Dendritic cell treated with granulocyte-macrophage colony-stimulating factor and Interleukin-4, amounts not matched to agents 40 ng/mL and 50 ng/mL, for 4 days (primary cell): ENCODE data around the gene DMWD.

Source experiments
- H3K27ac Mint-ChIP-seq: one replicate; pipeline ENCODE4 v1.8.0; 2022; ENCODE audit warnings: mild to moderate bottlenecking, mixed read lengths
- H3K27me3 Mint-ChIP-seq: one replicate; pipeline ENCODE4 v1.8.0; 2022; ENCODE audit warnings: mild to moderate bottlenecking, mixed read lengths
- H3K36me3 Mint-ChIP-seq: one replicate; pipeline ENCODE4 v1.8.0; 2022; ENCODE audit warnings: low read depth, mixed read lengths
- H3K4me1 Mint-ChIP-seq: one replicate; pipeline ENCODE4 v1.8.0; 2022; ENCODE audit warnings: low read depth, mixed read lengths
- H3K4me3 Mint-ChIP-seq: one replicate; pipeline ENCODE4 v1.8.0; 2022; ENCODE audit warnings: mild to moderate bottlenecking, moderate library complexity, mixed read lengths
- H3K9me3 Mint-ChIP-seq: one replicate; pipeline ENCODE4 v1.8.0; 2022; ENCODE audit warnings: mixed read lengths
- intact Hi-C: fragments of 100-400 bp; cut with micrococcal nuclease; formaldehyde crosslinking; loops from one replicate; pipeline ENCODE4 v1.15.0; 2022

Gene DMWD

GRCh38 chr19:45792470-45793177 lies at the start of gene DMWD:
Gene DMWD (minus strand): TSS chr19:45792845. CDS start chr19:45792756, 89 bp downstream.
- intact Hi-C loops: no loop called here
- Mint-ChIP-seq H3K27ac (peak within 1 kb of the TSS; percentile 69), H3K4me1 (peaks cover 68% of the 10 kb centered on the region)

DNA sequence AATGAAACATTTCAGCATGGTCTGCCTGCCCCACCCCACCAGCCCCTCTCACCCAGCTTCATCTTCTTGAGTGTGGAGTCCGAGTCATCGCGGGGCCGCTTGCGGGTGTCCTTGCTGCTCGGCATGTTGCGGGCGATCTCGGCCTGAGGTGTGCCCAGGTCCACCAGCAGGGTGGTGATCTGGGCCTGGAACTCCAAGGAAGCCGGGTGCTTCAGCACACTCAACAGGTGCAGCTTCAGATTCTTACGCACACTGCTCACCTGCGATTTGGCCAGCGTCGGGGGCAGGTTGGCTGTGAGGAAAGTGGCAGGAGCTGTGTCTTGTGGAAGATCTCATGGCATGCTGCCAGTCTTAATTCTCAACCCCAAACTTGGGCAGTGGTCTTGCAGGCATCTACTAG lies 49.6 kb upstream of the DMWD start:
- intact Hi-C loops: no loop called here
- H3K27me3 Mint-ChIP-seq: no peaks in the 10 kb centered on the region
- no peak overlapping the region for H3K27ac Mint-ChIP-seq
- peaks cover 98% of the 10 kb centered on the region for H3K36me3 Mint-ChIP-seq
- no peaks in the 10 kb centered on the region for H3K4me1 Mint-ChIP-seq
- no peak overlapping the region for H3K4me3 Mint-ChIP-seq
- H3K9me3 Mint-ChIP-seq: no peaks in the 10 kb centered on the region

More at GRCh38 chr19:45792470-45793177, at the start of gene DMWD:
- Mint-ChIP-seq H3K9me3 (no peaks in the 10 kb centered on the region), H3K27me3 (peaks cover 66% of the 10 kb centered on the region), H3K36me3 (peaks cover 40% of the 10 kb centered on the region), H3K4me3 (peak within 1 kb of the TSS; percentile 85)

GRCh38 chr19:45834970-45835369 lies 42.3 kb upstream of the DMWD start:
- no peaks in the 10 kb centered on the region for H3K27me3 Mint-ChIP-seq
- intact Hi-C loops: no loop called here
- H3K27ac Mint-ChIP-seq: no peak overlapping the region
- H3K9me3 Mint-ChIP-seq: no peaks in the 10 kb centered on the region
- no peak overlapping the region for H3K4me3 Mint-ChIP-seq
- peaks cover 100% of the 10 kb centered on the region for H3K36me3 Mint-ChIP-seq
- H3K4me1 Mint-ChIP-seq: no peaks in the 10 kb centered on the region

DNA sequence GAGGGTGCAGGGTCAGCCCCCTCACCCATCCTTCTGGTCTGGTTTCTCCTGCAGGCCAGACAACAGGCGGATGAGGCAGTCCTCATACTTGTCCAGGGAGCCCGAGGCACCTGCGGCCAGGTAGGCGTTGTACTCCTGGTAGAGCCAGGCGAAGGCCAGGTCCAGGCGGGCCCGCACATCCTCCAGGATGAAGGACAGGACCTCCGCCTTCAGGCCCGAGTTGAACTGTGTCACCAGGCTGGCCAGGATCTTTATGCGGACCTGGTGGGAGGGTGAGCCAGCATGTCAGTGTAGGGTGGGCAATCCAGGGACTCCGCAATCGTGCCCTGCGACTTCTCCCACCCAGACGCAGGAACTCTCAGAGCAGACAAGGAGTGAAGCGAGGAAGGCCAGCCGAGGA lies 36.3 kb upstream of the DMWD start:
- intact Hi-C loops: no loop called here
- Mint-ChIP-seq H3K4me3 (no peak overlapping the region), H3K27me3 (no peaks in the 10 kb centered on the region), H3K27ac (no peak overlapping the region), H3K4me1 (no peaks in the 10 kb centered on the region), H3K9me3 (no peaks in the 10 kb centered on the region), H3K36me3 (peaks cover 100% of the 10 kb centered on the region)

DNA sequence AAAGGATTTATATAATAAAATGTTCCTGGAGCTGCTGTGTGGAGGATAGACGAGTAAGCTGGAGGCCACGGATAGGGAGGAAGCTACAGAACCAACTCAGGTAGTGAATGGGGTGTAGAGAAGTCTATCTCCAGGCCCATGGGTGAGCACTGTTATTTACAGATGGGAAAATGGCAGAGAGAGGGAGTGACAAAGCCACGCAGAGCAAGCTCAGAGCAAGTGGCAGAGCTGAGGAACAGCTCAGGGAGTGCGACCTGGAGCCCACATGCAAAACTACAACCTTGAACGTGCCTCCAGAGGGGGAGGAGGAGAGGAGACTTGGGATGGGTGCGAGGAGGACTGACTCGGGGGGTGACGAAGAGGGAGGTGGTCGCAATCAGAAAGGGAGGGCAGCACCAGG lies 35.9 kb upstream of the DMWD start:
- intact Hi-C loops: no loop called here
- Mint-ChIP-seq H3K36me3 (peaks cover 100% of the 10 kb centered on the region), H3K9me3 (no peaks in the 10 kb centered on the region), H3K27ac (no peak overlapping the region), H3K4me3 (no peak overlapping the region), H3K4me1 (no peaks in the 10 kb centered on the region), H3K27me3 (no peaks in the 10 kb centered on the region)

DNA sequence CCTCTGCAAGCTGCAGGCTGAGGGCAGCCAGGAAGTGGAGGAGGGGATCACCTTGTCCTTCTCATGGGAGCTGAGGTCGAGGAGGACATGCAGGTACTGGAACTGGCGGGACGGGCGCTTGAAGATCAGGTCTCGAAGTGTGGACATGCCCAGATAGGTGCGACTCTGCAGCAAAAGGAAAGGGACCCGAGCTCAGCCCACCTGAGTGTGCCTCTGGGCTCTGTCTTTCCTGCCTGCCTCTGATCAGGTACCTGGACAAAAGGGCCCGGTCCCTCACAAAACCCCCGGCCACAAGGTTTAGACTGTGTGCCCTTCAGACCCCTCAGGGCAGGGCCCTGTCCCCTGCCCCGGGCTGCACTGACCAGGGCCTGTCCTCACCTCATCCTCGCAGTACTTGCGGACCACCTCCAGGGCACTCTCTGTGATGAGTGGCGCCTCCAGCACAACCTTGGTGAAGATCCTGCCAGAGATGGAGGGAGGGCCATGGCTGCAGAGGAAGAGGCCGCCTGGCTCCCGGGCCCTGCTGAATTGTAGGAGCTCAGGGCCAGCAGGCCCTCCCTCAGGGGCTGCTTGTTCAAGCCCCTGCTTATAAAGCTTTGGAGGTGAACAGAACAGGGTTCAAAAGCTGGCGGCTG lies 34.9 kb upstream of the DMWD start:
- Mint-ChIP-seq H3K27me3 (no peaks in the 10 kb centered on the region), H3K36me3 (peaks cover 100% of the 10 kb centered on the region), H3K4me1 (no peaks in the 10 kb centered on the region), H3K4me3 (no peak overlapping the region), H3K27ac (no peak overlapping the region), H3K9me3 (no peaks in the 10 kb centered on the region)
- intact Hi-C loops: no loop called here

DNA sequence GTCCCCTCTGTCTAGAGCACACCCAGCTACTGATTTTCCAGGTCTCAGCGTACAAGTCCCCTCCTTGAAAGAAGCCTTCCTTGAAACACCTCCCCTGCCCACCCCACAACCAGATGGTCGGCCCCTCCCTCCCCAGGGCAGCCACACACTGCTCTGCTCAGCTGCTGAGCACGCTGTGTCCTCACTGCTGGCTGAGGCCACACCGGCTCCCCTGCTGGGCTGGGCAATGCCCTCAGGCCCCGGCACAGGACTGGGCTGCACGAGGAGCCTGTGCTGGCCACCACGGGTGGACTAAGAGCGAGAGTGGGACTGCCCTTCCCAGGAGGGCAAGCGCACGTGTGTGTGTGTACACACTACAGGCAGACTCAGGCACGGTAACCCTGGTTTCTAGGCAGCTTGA lies 34.3 kb upstream of the DMWD start:
- Mint-ChIP-seq H3K27ac (no peak overlapping the region), H3K4me3 (no peak overlapping the region), H3K4me1 (no peaks in the 10 kb centered on the region), H3K36me3 (peaks cover 100% of the 10 kb centered on the region), H3K27me3 (no peaks in the 10 kb centered on the region), H3K9me3 (no peaks in the 10 kb centered on the region)
- intact Hi-C loops: no loop called here

- Mint-ChIP-seq H3K36me3 (peaks cover 100% of the 10 kb centered on the region), H3K4me3 (no peak overlapping the region), H3K9me3 (no peaks in the 10 kb centered on the region), H3K27me3 (no peaks in the 10 kb centered on the region), H3K27ac (no peak overlapping the region), H3K4me1 (no peaks in the 10 kb centered on the region)
- intact Hi-C loops: no loop called here
Observed at GRCh38 chr19:45825917-45826893, 33.6 kb upstream of the DMWD start.

- Mint-ChIP-seq H3K4me1 (no peaks in the 10 kb centered on the region), H3K36me3 (peaks cover 100% of the 10 kb centered on the region)
- intact Hi-C loops: no loop called here
Observed at GRCh38 chr19:45825263-45825605, 32.6 kb upstream of the DMWD start.

DNA sequence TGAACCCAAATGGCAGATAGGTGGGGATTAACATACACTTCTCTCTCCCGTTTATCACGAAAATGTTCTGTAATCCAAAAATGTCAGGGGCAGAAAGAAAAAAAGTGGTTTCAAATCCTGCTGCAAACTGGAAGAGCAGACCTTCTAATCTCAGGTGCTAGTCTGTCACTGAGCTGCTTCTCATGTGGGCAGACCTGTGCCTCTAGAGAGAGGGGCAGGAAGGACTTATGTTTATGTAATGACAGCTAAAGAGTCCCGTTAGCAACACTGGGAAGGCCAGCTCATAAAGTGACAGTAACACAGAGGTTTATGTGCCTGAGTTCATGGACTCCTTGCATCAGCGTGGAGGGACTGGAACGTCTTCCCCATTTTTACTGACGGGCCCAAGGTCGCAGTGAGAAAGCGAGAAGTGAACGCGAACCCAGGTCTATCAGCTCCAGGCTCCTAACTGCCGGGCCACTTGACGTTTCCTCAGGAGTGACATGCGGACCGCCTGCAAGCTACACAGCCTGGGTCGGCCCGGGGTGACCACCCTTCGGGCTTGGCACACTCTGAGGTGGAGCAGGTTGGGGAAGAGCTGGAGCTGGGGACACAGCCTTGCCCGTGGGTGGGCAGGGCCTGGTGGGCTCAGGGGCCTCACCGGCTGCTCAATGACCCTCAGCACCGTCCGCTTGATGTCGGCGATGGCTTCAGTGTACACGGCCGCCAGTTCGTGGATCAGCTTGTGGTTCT lies 32.1 kb upstream of the DMWD start:
- Mint-ChIP-seq H3K27ac (no peak overlapping the region), H3K36me3 (peaks cover 100% of the 10 kb centered on the region), H3K27me3 (no peaks in the 10 kb centered on the region), H3K9me3 (no peaks in the 10 kb centered on the region), H3K4me1 (no peaks in the 10 kb centered on the region), H3K4me3 (no peak overlapping the region)
- intact Hi-C loops: no loop called here

More at GRCh38 chr19:45825263-45825605, 32.6 kb upstream of the DMWD start:
- Mint-ChIP-seq H3K27ac (no peak overlapping the region), H3K27me3 (no peaks in the 10 kb centered on the region), H3K4me3 (no peak overlapping the region), H3K9me3 (no peaks in the 10 kb centered on the region)

DNA sequence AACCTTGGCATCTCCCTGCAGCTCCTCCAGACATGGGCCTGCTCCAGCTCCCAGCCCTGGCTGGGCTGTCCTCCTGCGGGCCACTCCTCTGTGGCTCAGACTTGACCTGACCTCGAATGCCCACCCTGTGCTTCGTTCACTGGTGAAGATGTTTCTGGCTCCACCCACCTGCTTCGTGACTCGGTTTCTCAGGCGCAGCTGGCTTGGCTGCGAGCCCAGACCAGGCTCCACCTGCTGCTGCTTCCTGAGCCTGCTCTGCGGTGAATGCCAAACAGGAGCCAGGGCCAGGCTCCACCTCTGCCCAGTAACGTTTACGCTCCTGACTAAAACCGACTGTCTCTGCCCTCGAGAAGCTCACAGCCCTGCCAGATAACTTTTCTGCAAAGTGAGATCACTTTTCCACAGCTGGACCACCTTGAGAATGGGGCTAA lies 31.4 kb upstream of the DMWD start:
- no peaks in the 10 kb centered on the region for H3K27me3 Mint-ChIP-seq

GRCh38 chr19:45823182-45823581 lies 30.5 kb upstream of the DMWD start:
- Mint-ChIP-seq H3K36me3 (peaks cover 100% of the 10 kb centered on the region), H3K27ac (no peak overlapping the region), H3K27me3 (no peaks in the 10 kb centered on the region), H3K4me3 (no peak overlapping the region), H3K4me1 (no peaks in the 10 kb centered on the region), H3K9me3 (no peaks in the 10 kb centered on the region)
- intact Hi-C loops: no loop called here

More for the DNA sequence above, 31.4 kb upstream of the DMWD start:
- no peak overlapping the region for H3K27ac Mint-ChIP-seq
- no peaks in the 10 kb centered on the region for H3K9me3 Mint-ChIP-seq
- peaks cover 100% of the 10 kb centered on the region for H3K36me3 Mint-ChIP-seq
- no peaks in the 10 kb centered on the region for H3K4me1 Mint-ChIP-seq
- intact Hi-C loops: no loop called here
- H3K4me3 Mint-ChIP-seq: no peak overlapping the region

DNA sequence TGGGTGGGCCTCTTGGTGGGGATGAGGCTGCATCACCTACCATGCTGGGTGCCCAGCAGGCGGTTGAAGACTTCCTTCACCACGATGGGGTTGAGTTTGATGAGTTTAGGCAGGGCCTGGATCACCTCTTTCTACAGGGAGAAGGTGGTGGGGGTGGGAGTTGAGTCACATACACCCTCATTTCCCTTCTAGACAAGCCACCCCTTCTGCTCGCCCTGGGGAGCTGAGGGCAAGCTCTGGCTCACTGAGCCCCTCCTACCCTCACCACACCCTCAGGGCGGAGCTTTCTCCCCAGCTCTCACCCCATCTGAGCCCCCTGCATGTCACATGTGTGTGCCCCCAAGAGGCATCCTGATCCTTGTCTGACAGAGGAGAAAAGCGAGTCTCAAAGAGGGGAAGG lies 30.1 kb upstream of the DMWD start:
- H3K4me3 Mint-ChIP-seq: no peak overlapping the region
- peaks cover 100% of the 10 kb centered on the region for H3K36me3 Mint-ChIP-seq
- intact Hi-C loops: no loop called here
- H3K9me3 Mint-ChIP-seq: no peaks in the 10 kb centered on the region
- peaks cover 1% of the 10 kb centered on the region for H3K4me1 Mint-ChIP-seq
- H3K27me3 Mint-ChIP-seq: no peaks in the 10 kb centered on the region
- no peak overlapping the region for H3K27ac Mint-ChIP-seq
